ENCODE results near the gene PHB1. TPM values are rescaled to one million over a fixed set of nuclear protein-coding genes. Genes with fewer than 3 reads are reported as not detected.
A peak's percentile ranks its signal among the peaks of the same experiment; 100 is the strongest.
"Not testable (repeated sequence)": the region's sequence is repeated elsewhere in the genome, so short reads cannot be mapped to it uniquely, and the experiment has no call there.

Gene PHB1
- total RNA-seq, 2 donors from 2014 or later, result 227 to 263 TPM

DNA sequence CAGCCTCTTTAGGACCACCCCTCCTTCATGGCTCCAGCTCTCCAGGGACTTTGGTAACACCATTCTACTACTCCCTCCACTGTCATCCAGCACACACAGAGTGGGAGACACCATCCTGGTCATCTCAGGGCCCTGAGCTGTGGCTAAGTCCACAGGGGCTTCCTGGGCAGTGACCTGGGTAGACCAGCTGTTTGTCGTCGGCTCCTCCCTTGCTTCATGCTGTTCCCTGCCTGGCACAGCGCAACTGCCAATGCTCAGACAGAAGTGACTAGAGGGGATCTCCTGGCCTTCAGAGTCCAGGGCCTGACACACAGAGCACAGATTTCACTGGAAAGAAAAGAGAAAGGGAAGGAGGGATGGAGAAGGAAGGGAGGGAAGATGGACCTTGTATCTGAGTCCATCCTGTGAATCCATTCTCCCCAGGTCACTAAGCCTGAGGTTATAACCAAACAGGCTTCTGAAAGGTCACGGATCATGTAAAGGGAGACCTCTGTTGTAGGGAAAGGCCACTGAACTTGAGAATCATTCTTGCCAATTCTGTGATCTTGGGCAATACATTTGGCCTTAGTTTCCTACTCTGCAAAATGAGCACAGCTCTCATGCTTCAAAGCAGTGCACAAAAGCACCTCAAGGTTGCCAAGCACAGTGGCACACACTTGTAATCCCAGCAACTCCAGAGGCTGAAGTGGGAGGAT, 18.5 kb upstream of the PHB1 start:
- peaks cover 8% of the 10 kb centered on the region for H3K27me3 ChIP-seq (ENCODE audit: control insufficient read depth, insufficient read depth, low read length, poor library complexity, severe bottlenecking)
- Mint-ChIP-seq H3K27ac (no peak overlapping the region), H3K9me3 (no peaks in the 10 kb centered on the region), H3K36me3 (ENCODE audit: low read depth) (no peaks in the 10 kb centered on the region), H3K4me3 (no peak overlapping the region), H3K4me1 (no peaks in the 10 kb centered on the region), H3K27me3 (ENCODE audit: insufficient read depth) (peaks cover 24% of the 10 kb centered on the region)
- H3K9me3 ChIP-seq (ENCODE audit: control insufficient read depth, low read length), result no peaks in the 10 kb centered on the region
- TF ChIP-seq, protein P1, sequence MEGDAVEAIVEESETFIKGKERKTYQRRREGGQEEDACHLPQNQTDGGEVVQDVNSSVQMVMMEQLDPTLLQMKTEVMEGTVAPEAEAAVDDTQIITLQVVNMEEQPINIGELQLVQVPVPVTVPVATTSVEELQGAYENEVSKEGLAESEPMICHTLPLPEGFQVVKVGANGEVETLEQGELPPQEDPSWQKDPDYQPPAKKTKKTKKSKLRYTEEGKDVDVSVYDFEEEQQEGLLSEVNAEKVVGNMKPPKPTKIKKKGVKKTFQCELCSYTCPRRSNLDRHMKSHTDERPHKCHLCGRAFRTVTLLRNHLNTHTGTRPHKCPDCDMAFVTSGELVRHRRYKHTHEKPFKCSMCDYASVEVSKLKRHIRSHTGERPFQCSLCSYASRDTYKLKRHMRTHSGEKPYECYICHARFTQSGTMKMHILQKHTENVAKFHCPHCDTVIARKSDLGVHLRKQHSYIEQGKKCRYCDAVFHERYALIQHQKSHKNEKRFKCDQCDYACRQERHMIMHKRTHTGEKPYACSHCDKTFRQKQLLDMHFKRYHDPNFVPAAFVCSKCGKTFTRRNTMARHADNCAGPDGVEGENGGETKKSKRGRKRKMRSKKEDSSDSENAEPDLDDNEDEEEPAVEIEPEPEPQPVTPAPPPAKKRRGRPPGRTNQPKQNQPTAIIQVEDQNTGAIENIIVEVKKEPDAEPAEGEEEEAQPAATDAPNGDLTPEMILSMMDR (conservative IDR thresholded peaks at IDR 0.05), result no peak
- H3K9ac ChIP-seq (ENCODE audit: extremely low read depth, low read length, poor library complexity, severe bottlenecking), result no peak overlapping the region
- H3K36me3 ChIP-seq (ENCODE audit: control insufficient read depth, insufficient read depth, low read length), result no peaks in the 10 kb centered on the region
- DNase-seq, result no peak
- 91 to 100% methylated on average over 3 to 4 of the region's 4 CpGs for WGBS, 2 experiments (ENCODE audit: insufficient coverage in 1 of 2, insufficient read length in 1 of 2)
- no peak overlapping the region for H3K27ac ChIP-seq (ENCODE audit: low read depth, low read length)
- H3K4me1 ChIP-seq (ENCODE audit: control insufficient read depth, insufficient read depth, low read length), result no peaks in the 10 kb centered on the region
- H3K4me3 ChIP-seq (ENCODE audit: low read length), result no peak overlapping the region

DNA sequence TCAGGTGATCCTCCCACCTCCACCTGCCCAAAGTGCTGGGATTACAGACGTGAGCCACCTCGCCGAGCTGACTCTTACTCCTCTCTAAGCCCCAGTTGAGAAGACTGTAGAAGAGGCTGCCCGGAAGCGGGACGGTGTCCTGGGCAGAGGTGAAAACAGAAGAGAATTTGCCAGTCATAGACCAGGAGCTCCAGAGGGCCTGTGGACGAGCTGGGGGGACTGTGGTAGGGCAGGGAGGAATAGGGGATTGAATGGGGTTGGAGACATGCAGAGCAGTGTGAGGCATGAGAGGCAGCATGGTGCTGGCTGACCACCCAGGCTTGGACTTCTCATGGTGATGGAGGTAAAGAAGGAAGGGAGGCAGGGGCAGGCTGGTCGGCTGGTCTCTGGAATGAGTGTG, 17.1 kb upstream of the PHB1 start:
- H3K4me3 Mint-ChIP-seq, result no peak overlapping the region
- no peak overlapping the region for H3K27ac ChIP-seq (ENCODE audit: low read depth, low read length)
- 68 to 94% methylated on average over 7 to 8 of the region's 8 CpGs for WGBS, 2 experiments (ENCODE audit: insufficient coverage in 1 of 2, insufficient read length in 1 of 2)
- H3K36me3 ChIP-seq (ENCODE audit: control insufficient read depth, insufficient read depth, low read length), result no peaks in the 10 kb centered on the region
- no peak overlapping the region for H3K27ac Mint-ChIP-seq
- no peaks in the 10 kb centered on the region for H3K4me1 Mint-ChIP-seq
- peaks cover 5% of the 10 kb centered on the region for H3K27me3 ChIP-seq (ENCODE audit: control insufficient read depth, insufficient read depth, low read length, poor library complexity, severe bottlenecking)
- peaks cover 19% of the 10 kb centered on the region for H3K27me3 Mint-ChIP-seq (ENCODE audit: insufficient read depth)
- H3K9ac ChIP-seq (ENCODE audit: extremely low read depth, low read length, poor library complexity, severe bottlenecking), result no peak overlapping the region
- no peaks in the 10 kb centered on the region for H3K9me3 ChIP-seq (ENCODE audit: control insufficient read depth, low read length)
- TF ChIP-seq, protein P1 (conservative IDR thresholded peaks at IDR 0.05), result no peak
- no peaks in the 10 kb centered on the region for H3K36me3 Mint-ChIP-seq (ENCODE audit: low read depth)
- no peaks in the 10 kb centered on the region for H3K9me3 Mint-ChIP-seq
- no peaks in the 10 kb centered on the region for H3K4me1 ChIP-seq (ENCODE audit: control insufficient read depth, insufficient read depth, low read length)
- peak; percentile 40 for DNase-seq
- H3K4me3 ChIP-seq (ENCODE audit: low read length), result no peak overlapping the region

DNA sequence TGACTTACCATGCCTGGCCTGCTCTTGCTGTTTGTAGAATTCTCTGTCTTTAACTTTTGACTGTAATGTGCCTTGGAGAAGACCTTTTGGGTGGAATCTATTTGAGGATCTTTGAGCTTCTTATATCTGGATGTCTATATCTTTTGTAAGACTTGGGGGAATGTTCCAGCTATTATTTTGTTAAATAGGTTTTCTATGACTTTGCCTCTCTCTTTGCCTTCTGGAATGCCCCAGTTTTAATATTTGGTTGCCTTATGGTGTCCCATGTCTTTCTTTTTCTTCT, 10.3 kb upstream of the PHB1 start:
- H3K27me3 Mint-ChIP-seq (ENCODE audit: insufficient read depth), result peaks cover 20% of the 10 kb centered on the region
- H3K4me3 ChIP-seq (ENCODE audit: low read length), result no peak overlapping the region
- H3K4me3 Mint-ChIP-seq, result no peak overlapping the region
- H3K27ac ChIP-seq (ENCODE audit: low read depth, low read length), result no peak overlapping the region
- no peak overlapping the region for H3K9ac ChIP-seq (ENCODE audit: extremely low read depth, low read length, poor library complexity, severe bottlenecking)
- H3K36me3 Mint-ChIP-seq (ENCODE audit: low read depth), result no peaks in the 10 kb centered on the region
- no peaks in the 10 kb centered on the region for H3K27me3 ChIP-seq (ENCODE audit: control insufficient read depth, insufficient read depth, low read length, poor library complexity, severe bottlenecking)
- peaks cover 9% of the 10 kb centered on the region for H3K9me3 ChIP-seq (ENCODE audit: control insufficient read depth, low read length)
- TF ChIP-seq, protein P1 (conservative IDR thresholded peaks at IDR 0.05), result no peak
- peaks cover 29% of the 10 kb centered on the region for H3K9me3 Mint-ChIP-seq
- H3K4me1 ChIP-seq (ENCODE audit: control insufficient read depth, insufficient read depth, low read length), result no peaks in the 10 kb centered on the region
- no peaks in the 10 kb centered on the region for H3K36me3 ChIP-seq (ENCODE audit: control insufficient read depth, insufficient read depth, low read length)
- no peak overlapping the region for H3K27ac Mint-ChIP-seq
- DNase-seq, result no peak
- no peaks in the 10 kb centered on the region for H3K4me1 Mint-ChIP-seq

DNA sequence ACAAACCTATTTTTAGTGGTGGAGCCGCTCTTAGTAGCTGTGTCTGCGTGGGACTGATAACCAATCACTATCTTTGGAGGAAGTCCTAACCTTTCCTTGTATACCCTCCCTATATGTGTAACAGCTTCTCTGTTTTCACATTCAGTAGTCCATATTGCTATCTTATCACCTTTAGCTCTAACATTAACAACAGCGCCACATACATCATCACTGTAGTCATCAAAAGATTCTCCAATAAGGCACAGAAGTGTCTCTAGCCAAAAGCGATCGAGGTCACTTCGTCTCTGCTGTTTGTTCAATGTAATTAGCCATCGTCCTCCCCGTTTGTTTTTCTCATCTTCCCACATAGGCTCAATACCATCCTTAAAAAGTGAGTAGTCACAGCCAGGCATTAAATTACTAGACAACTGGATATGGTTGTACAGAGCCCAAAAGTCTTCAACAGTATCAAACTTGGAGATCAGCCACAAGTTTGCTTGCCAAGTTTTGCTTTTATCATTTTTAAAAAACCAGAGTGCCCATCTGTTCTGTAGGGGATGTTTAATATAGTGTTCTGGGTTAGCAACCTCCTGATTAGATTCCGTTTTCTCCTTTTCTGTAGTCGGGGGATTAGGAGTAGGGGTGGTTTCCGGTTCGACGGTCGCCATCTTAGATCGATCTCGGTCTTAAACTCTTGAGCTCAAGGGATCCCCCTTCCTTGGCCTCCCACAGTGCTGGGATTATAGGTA, 9.8 kb upstream of the PHB1 start:
- H3K4me3 ChIP-seq (ENCODE audit: low read length); H3K4me1 ChIP-seq (ENCODE audit: control insufficient read depth, insufficient read depth, low read length); DNase-seq; H3K27me3 ChIP-seq (ENCODE audit: control insufficient read depth, insufficient read depth, low read length, poor library complexity, severe bottlenecking); H3K36me3 Mint-ChIP-seq (ENCODE audit: low read depth); H3K4me3 Mint-ChIP-seq; H3K9ac ChIP-seq (ENCODE audit: extremely low read depth, low read length, poor library complexity, severe bottlenecking); H3K4me1 Mint-ChIP-seq; H3K9me3 ChIP-seq (ENCODE audit: control insufficient read depth, low read length); H3K27ac ChIP-seq (ENCODE audit: low read depth, low read length); H3K27ac Mint-ChIP-seq; H3K36me3 ChIP-seq (ENCODE audit: control insufficient read depth, insufficient read depth, low read length): not testable (repeated sequence)
- Mint-ChIP-seq H3K9me3 (peaks cover 31% of the 10 kb centered on the region), H3K27me3 (ENCODE audit: insufficient read depth) (peaks cover 20% of the 10 kb centered on the region)
- WGBS, 2 experiments (ENCODE audit: insufficient coverage in 1 of 2, insufficient read length in 1 of 2), result 88 to 97% methylated on average over 14 to 15 of the region's 16 CpGs

All from endodermal cell (in vitro differentiated cells).